GM18870 (cell line): Measurements from ENCODE around the gene MAP1LC3B2.
"Not testable (repeated sequence)": the region's sequence is repeated elsewhere in the genome, so short reads cannot be mapped to it uniquely, and the experiment has no call there.

Source experiments
- ATAC-seq: cut with Tn5 transposase; IDR thresholded peaks from one replicate; pipeline ENCODE4 v1.9.1; 2021; ENCODE audit warnings: moderate library complexity; ENCODE audit not compliant: unreplicated experiment

MAP1LC3B2 gene

GRCh38 chr12:116556964-116557698, 2.0 kb upstream of the MAP1LC3B2 start:
- no peak for ATAC-seq

- ATAC-seq, result no peak
These were observed 660 bp upstream of the MAP1LC3B2 start for GRCh38 chr12:116558280-116559161.

- no peak for ATAC-seq
These were observed 2.1 kb downstream of the MAP1LC3B2 start for GRCh38 chr12:116561181-116561821.

GRCh38 chr12:116562090-116562489, 2.9 kb downstream of the MAP1LC3B2 start:
- no peak for ATAC-seq

GRCh38 chr12:116563262-116563661, 4.1 kb downstream of the MAP1LC3B2 start:
- ATAC-seq, result no peak

- no peak for ATAC-seq
These were observed 4.9 kb downstream of the MAP1LC3B2 start for GRCh38 chr12:116564080-116564479.

GRCh38 chr12:116565221-116565620, 6.0 kb downstream of the MAP1LC3B2 start:
- not testable (repeated sequence) for ATAC-seq

GRCh38 chr12:116565963-116566362, 6.8 kb downstream of the MAP1LC3B2 start:
- ATAC-seq, result no peak

- no peak for ATAC-seq
These were observed 9.0 kb downstream of the MAP1LC3B2 start for GRCh38 chr12:116568203-116568602.

GRCh38 chr12:116571089-116571488, 11.9 kb downstream of the MAP1LC3B2 start:
- ATAC-seq, result no peak

GRCh38 chr12:116573776-116574175, 14.6 kb downstream of the MAP1LC3B2 start:
- ATAC-seq, result no peak

GRCh38 chr12:116575754-116576153, 16.6 kb downstream of the MAP1LC3B2 start:
- not testable (repeated sequence) for ATAC-seq

GRCh38 chr12:116577154-116577561, 18.0 kb downstream of the MAP1LC3B2 start:
- no peak for ATAC-seq

- ATAC-seq, result no peak
These were observed 18.9 kb downstream of the MAP1LC3B2 start for GRCh38 chr12:116578051-116578450.

GRCh38 chr12:116582610-116583009, 23.4 kb downstream of the MAP1LC3B2 start:
- ATAC-seq, result no peak

- no peak for ATAC-seq
These were observed 24.0 kb downstream of the MAP1LC3B2 start for GRCh38 chr12:116583129-116583694.

- no peak for ATAC-seq
These were observed 28.1 kb downstream of the MAP1LC3B2 start for GRCh38 chr12:116587270-116587669.

- ATAC-seq, result no peak
These were observed 29.3 kb downstream of the MAP1LC3B2 start for GRCh38 chr12:116588390-116589028.

GRCh38 chr12:116589581-116589980, 30.4 kb downstream of the MAP1LC3B2 start:
- ATAC-seq, result no peak

GRCh38 chr12:116590561-116590960, 31.4 kb downstream of the MAP1LC3B2 start:
- no peak for ATAC-seq
